Activated T-helper 1 cell treated with anti-CD3 and anti-CD28 coated beads, Interleukin-2, amount 50 U/mL, for 16 hours (primary cell): ENCODE data around the gene IMPA2.
"Not testable (repeated sequence)": the region's sequence is repeated elsewhere in the genome, so short reads cannot be mapped to it uniquely, and the experiment has no call there.

ENCODE experiments used
- DNase-seq, 2 donors: peaks; one replicate each; pipeline ENCODE4 v3.0.0-alpha.2; 2020; ENCODE audit warnings: low read depth in 1 of 2, low spot score in 1 of 2

Gene IMPA2

DNA sequence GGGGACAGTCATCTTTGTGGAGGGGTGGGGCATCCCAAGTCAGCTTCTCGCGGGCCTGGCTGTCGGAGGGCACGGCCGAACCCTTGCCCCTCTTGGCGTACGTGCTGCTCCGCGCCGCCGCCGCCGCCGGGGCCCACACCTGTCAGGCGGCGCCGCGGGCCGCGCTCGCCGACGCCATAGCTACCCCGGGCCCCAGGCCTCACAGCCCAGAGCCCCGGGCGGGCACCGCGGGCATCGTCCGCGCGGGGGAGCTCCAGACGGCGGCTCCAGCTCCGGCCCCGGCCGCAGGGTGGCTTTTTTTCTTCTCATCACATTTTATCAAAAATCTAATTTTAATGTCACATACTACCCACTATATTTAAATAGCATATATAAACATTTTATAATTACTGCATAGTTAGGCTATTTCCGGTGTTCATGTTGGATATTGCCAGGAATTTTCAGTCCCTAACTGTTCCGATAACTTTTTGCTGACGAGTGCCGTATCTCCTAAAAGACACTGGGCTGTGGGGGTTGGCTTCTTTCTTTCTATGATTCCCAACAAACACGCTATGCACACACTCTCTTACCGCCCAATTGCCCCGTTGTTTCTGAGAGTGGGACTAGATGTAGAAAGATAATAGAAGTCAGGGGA, 87.1 kb downstream of the IMPA2 start:
- not testable (repeated sequence) for DNase-seq

DNA sequence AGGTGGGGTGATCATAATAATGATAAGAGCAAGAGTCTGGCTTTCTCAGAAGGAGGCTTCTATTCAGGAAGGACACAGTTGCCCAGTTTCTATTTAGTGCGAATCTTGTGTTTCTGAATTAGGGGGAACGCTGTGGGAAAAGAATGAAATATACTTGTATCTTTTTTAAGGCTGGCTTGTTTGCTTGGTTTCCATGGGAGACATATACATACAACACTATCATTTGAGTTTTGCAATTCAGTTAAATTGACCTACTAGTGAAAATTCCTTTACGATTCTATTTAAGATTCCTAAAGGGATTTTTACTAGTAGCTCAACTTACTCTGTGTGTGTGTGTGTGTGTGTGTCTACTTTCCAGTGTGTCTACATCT, 87.6 kb downstream of the IMPA2 start:
- DNase-seq, result no peak

DNA sequence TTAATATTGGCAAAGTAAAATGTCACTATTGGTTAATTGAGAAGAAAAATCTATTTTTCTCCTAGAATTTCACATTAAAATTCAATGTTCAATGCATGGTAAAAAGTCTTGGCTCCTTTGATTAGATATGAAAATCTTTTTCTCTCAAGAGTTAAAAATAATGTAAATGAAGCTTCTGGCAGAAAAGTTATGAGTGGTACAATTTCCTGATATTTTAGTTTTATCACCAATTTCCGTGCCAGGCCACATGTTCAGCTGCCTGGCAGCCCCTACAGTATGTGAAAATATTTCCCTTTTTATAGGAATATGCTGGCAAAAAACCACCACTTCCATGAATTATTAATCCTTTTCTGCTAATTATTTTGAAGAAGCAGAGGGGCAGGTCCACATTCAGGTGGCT, 89.8 kb downstream of the IMPA2 start:
- DNase-seq, result not testable (repeated sequence)

DNA sequence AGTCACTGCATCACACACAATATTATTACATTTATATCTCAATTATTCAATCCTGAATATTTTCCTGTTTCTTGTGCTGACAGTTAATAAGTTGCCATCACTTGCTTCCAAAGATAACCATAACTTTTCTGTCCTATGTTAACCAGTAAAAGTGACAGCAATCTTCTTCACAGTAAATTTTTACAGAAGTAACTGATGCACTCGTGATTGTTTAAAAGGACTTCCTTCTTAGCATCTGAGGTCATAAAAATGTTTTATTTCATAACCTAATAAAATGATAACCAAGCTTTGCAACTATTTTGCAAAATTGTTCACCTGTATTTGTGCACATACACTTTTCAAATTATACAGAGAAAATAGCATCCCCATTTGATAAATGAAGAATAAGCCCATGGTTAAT, 91.7 kb downstream of the IMPA2 start:
- no peak for DNase-seq

DNA sequence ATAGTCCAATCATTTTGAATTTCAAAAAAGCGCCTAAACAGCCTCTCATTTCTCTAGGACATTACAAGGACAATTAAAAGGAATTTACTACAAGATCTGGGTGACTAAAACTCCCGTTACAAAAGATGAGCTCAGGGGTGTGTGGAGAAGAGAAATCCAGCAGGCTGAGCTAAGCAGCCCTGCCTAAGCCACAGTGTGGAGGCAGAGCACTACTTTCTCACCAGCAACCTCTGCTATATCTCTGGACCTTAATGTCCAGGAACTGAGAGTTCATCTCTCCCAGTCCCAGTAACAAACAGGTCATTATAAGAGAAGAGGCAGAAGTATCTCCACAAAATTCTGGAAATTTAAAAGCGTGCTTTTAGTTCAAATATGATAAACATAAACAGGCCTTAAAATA, 93.4 kb downstream of the IMPA2 start:
- no peak for DNase-seq

DNA sequence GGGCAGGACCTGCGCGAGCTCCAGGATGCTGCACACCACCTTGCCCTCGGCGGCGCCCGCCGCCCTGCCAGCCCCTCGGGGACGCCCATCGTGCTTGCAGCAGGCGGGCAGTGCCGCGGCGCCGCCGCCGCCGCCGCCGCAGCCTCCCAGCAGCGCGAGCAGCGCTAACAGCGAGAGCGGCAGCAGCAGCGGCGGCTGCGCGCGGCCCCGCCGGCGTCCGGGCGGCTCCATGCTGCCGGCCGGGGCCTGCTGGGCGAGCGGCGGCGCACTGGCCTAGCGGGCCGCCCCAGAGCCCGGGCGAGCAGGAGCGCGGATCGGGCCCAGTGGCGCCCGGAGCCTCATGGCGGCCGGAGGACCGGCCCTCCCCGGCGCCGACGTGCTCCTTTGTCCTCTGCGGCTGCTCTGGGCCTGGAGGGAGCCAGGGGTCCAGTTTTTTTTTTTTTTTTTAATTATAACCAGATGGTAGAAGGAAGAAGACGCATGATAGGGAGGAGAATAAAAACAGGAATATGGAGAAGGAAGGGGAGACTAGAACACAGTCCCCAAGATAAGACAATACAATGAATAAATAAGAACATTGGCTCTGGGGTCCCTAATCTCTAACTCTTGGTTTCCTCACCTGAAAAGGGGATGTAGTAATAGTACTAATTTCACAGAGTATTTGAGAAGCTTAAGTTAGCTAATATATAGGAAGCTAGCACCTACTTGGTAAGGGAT, 95.3 kb downstream of the IMPA2 start:
- DNase-seq, result no peak

DNA sequence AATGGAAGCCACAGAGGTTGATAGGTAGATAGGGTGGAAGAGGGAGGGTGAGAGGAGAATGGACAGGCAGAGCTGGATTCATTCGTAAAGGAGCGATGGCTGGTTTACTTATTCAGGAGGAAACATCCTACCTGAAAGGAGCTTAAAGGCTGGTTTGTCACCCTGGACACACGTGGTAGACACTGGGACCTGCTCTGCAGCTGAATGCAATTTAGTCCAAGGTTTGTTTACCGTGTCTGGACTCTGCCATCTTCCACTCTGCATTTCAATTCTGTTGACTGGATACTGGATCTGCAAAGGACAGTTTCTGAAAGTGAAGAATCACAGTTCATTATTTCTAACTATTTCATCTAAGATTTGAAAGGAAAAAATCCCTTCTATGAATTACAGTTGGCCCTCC, 96.7 kb downstream of the IMPA2 start:
- DNase-seq, result not testable (repeated sequence)

DNA sequence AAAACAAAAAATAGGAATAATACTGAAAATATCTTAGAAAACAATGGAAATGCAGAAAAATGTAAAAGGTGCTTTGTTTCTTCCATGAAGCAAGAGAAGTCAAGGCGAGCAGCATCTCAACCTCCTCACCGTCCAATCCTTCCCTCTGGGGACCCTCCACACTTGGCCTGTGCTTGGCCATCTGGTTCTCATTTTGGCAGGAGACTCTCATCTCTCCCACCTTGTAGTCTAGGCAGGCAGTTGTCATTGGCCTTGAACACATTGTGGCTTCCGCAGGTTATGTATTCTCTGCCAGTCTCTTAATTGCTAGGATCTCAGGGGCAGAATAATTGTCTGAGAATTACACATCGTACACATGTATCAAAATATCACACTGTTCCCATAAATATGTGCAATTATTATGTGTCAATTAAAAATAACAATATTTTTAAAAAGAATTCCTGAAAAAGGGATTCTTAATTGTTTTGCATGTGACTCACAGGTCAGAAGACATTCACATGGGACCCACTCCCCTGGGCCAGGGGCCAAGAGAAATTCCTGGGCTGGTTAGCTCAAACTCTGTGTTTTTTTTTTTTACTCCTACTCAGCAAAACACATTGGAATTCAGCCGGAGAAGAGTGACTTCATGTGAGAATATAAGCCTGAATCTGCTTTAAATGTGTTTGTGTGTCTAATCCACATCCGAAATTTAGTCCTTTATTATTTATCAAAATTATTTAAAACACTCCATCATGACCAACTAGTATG, 98.4 kb downstream of the IMPA2 start:
- DNase-seq, result no peak
